Activated naive CD4-positive, alpha-beta T cell treated with anti-CD3 and anti-CD28 coated beads, Interleukin-2, amount 10 ng/mL, durations not matched to agents 7 days and 5 days (primary cell): ENCODE measurements around the gene SETBP1.

Experiments
- CTCF ChIA-PET: fragments of 350-600 bp; sonication (Branson Sonifier 250); formaldehyde crosslinking; loops from one replicate; lab custom pipeline; 2021; ENCODE audit warnings: antibody characterized with exemption; lab: Charles Lee
- DNase-seq: peaks from one replicate; pipeline ENCODE4 v3.0.0-alpha.2; 2020
- H3K27ac Mint-ChIP-seq: one replicate; pipeline ENCODE4 v1.8.0; 2021; ENCODE audit warnings: mild to moderate bottlenecking, moderate library complexity, mixed read lengths
- H3K27me3 Mint-ChIP-seq: one replicate; pipeline ENCODE4 v1.8.0; 2021; ENCODE audit warnings: mild to moderate bottlenecking, mixed read lengths
- H3K36me3 Mint-ChIP-seq: one replicate; pipeline ENCODE4 v1.8.0; 2021; ENCODE audit warnings: mixed read lengths
- H3K4me1 Mint-ChIP-seq: one replicate; pipeline ENCODE4 v1.8.0; 2021; ENCODE audit warnings: mixed read lengths
- H3K4me3 Mint-ChIP-seq: one replicate; pipeline ENCODE4 v1.8.0; 2021; ENCODE audit warnings: mild to moderate bottlenecking, moderate library complexity, mixed read lengths
- H3K9me3 Mint-ChIP-seq: one replicate; pipeline ENCODE4 v1.8.0; 2021; ENCODE audit warnings: mixed read lengths

SETBP1 gene

GRCh38 chr18:44955825-44956224 is 275.1 kb downstream of the SETBP1 start:
- no peak for DNase-seq
- Mint-ChIP-seq H3K27ac (no peak overlapping the region), H3K4me3 (no peak overlapping the region), H3K9me3 (no peaks in the 10 kb centered on the region), H3K4me1 (no peaks in the 10 kb centered on the region), H3K27me3 (no peaks in the 10 kb centered on the region), H3K36me3 (no peaks in the 10 kb centered on the region)
- CTCF ChIA-PET = no interaction called here

- Mint-ChIP-seq H3K27ac (no peak overlapping the region), H3K4me1 (no peaks in the 10 kb centered on the region), H3K36me3 (no peaks in the 10 kb centered on the region), H3K9me3 (no peaks in the 10 kb centered on the region), H3K4me3 (no peak overlapping the region), H3K27me3 (no peaks in the 10 kb centered on the region)
- CTCF ChIA-PET = no interaction called here
- DNase-seq = no peak
Measured at GRCh38 chr18:44957025-44957424, 276.3 kb downstream of the SETBP1 start.

GRCh38 chr18:44957461-44957860 is 276.8 kb downstream of the SETBP1 start:
- H3K36me3 Mint-ChIP-seq = no peaks in the 10 kb centered on the region
- no peaks in the 10 kb centered on the region for H3K4me1 Mint-ChIP-seq
- H3K27me3 Mint-ChIP-seq = no peaks in the 10 kb centered on the region
- H3K27ac Mint-ChIP-seq = no peak overlapping the region
- H3K4me3 Mint-ChIP-seq = no peak overlapping the region
- CTCF ChIA-PET = no interaction called here
- DNase-seq = no peak
- no peaks in the 10 kb centered on the region for H3K9me3 Mint-ChIP-seq

- no peak overlapping the region for H3K4me3 Mint-ChIP-seq
- CTCF ChIA-PET = no interaction called here
- no peaks in the 10 kb centered on the region for H3K27me3 Mint-ChIP-seq
- H3K27ac Mint-ChIP-seq = no peak overlapping the region
- H3K4me1 Mint-ChIP-seq = no peaks in the 10 kb centered on the region
- DNase-seq = no peak
- H3K9me3 Mint-ChIP-seq = no peaks in the 10 kb centered on the region
- no peaks in the 10 kb centered on the region for H3K36me3 Mint-ChIP-seq
Measured at GRCh38 chr18:44958040-44958439, 277.4 kb downstream of the SETBP1 start.

GRCh38 chr18:44958455-44958854 is 277.8 kb downstream of the SETBP1 start:
- Mint-ChIP-seq H3K27ac (no peak overlapping the region), H3K36me3 (no peaks in the 10 kb centered on the region), H3K4me3 (no peak overlapping the region), H3K27me3 (no peaks in the 10 kb centered on the region), H3K9me3 (no peaks in the 10 kb centered on the region), H3K4me1 (no peaks in the 10 kb centered on the region)
- CTCF ChIA-PET = no interaction called here
- DNase-seq = no peak

- H3K4me1 Mint-ChIP-seq = no peaks in the 10 kb centered on the region
- H3K4me3 Mint-ChIP-seq = no peak overlapping the region
- no peaks in the 10 kb centered on the region for H3K27me3 Mint-ChIP-seq
- H3K27ac Mint-ChIP-seq = no peak overlapping the region
- CTCF ChIA-PET = no interaction called here
- H3K9me3 Mint-ChIP-seq = no peaks in the 10 kb centered on the region
- DNase-seq = no peak
- no peaks in the 10 kb centered on the region for H3K36me3 Mint-ChIP-seq
Measured at GRCh38 chr18:44959013-44959412, 278.3 kb downstream of the SETBP1 start.

- H3K27me3 Mint-ChIP-seq = no peaks in the 10 kb centered on the region
Measured at GRCh38 chr18:44960580-44960979, 279.9 kb downstream of the SETBP1 start.

GRCh38 chr18:44961288-44961995 is 280.8 kb downstream of the SETBP1 start:
- Mint-ChIP-seq H3K27ac (no peak overlapping the region), H3K9me3 (no peaks in the 10 kb centered on the region), H3K27me3 (no peaks in the 10 kb centered on the region), H3K4me3 (no peak overlapping the region), H3K4me1 (no peaks in the 10 kb centered on the region), H3K36me3 (no peaks in the 10 kb centered on the region)
- CTCF ChIA-PET = no interaction called here
- DNase-seq = no peak

More at GRCh38 chr18:44960580-44960979, 279.9 kb downstream of the SETBP1 start:
- Mint-ChIP-seq H3K9me3 (no peaks in the 10 kb centered on the region), H3K27ac (no peak overlapping the region), H3K4me1 (no peaks in the 10 kb centered on the region), H3K36me3 (no peaks in the 10 kb centered on the region), H3K4me3 (no peak overlapping the region)
- CTCF ChIA-PET = no interaction called here
- DNase-seq = no peak

- no peak for DNase-seq
- H3K36me3 Mint-ChIP-seq = no peaks in the 10 kb centered on the region
- no peak overlapping the region for H3K4me3 Mint-ChIP-seq
- H3K4me1 Mint-ChIP-seq = no peaks in the 10 kb centered on the region
- CTCF ChIA-PET = no interaction called here
- no peaks in the 10 kb centered on the region for H3K9me3 Mint-ChIP-seq
- no peaks in the 10 kb centered on the region for H3K27me3 Mint-ChIP-seq
- no peak overlapping the region for H3K27ac Mint-ChIP-seq
Measured at GRCh38 chr18:44967599-44967998, 286.9 kb downstream of the SETBP1 start.

- no peak for DNase-seq
- H3K27me3 Mint-ChIP-seq = no peaks in the 10 kb centered on the region
- CTCF ChIA-PET = no interaction called here
- no peaks in the 10 kb centered on the region for H3K36me3 Mint-ChIP-seq
- H3K27ac Mint-ChIP-seq = no peak overlapping the region
- H3K4me1 Mint-ChIP-seq = no peaks in the 10 kb centered on the region
- H3K4me3 Mint-ChIP-seq = no peak overlapping the region
- no peaks in the 10 kb centered on the region for H3K9me3 Mint-ChIP-seq
Measured at GRCh38 chr18:44968336-44968735, 287.6 kb downstream of the SETBP1 start.

- no peaks in the 10 kb centered on the region for H3K4me1 Mint-ChIP-seq
- no peak overlapping the region for H3K4me3 Mint-ChIP-seq
- H3K9me3 Mint-ChIP-seq = no peaks in the 10 kb centered on the region
- H3K36me3 Mint-ChIP-seq = no peaks in the 10 kb centered on the region
- no peak for DNase-seq
- no peaks in the 10 kb centered on the region for H3K27me3 Mint-ChIP-seq
- no peak overlapping the region for H3K27ac Mint-ChIP-seq
- CTCF ChIA-PET = no interaction called here
Measured at GRCh38 chr18:44969214-44969795, 288.6 kb downstream of the SETBP1 start.

- Mint-ChIP-seq H3K4me3 (no peak overlapping the region), H3K9me3 (no peaks in the 10 kb centered on the region), H3K4me1 (no peaks in the 10 kb centered on the region), H3K36me3 (no peaks in the 10 kb centered on the region), H3K27ac (no peak overlapping the region), H3K27me3 (no peaks in the 10 kb centered on the region)
- DNase-seq = peak; percentile 30
- CTCF ChIA-PET = no interaction called here
Measured at GRCh38 chr18:44973282-44973681, 292.6 kb downstream of the SETBP1 start.

GRCh38 chr18:44974174-44974573 is 293.5 kb downstream of the SETBP1 start:
- Mint-ChIP-seq H3K4me1 (no peaks in the 10 kb centered on the region), H3K9me3 (no peaks in the 10 kb centered on the region)
- CTCF ChIA-PET = no interaction called here

GRCh38 chr18:44977856-44978255 is 297.2 kb downstream of the SETBP1 start:
- Mint-ChIP-seq H3K4me3 (no peak overlapping the region), H3K27ac (no peak overlapping the region), H3K36me3 (no peaks in the 10 kb centered on the region), H3K27me3 (no peaks in the 10 kb centered on the region), H3K4me1 (no peaks in the 10 kb centered on the region), H3K9me3 (no peaks in the 10 kb centered on the region)
- CTCF ChIA-PET = no interaction called here
- no peak for DNase-seq

More at GRCh38 chr18:44974174-44974573, 293.5 kb downstream of the SETBP1 start:
- Mint-ChIP-seq H3K36me3 (no peaks in the 10 kb centered on the region), H3K27me3 (no peaks in the 10 kb centered on the region), H3K4me3 (no peak overlapping the region), H3K27ac (no peak overlapping the region)
- DNase-seq = no peak

GRCh38 chr18:44979748-44980147 is 299.1 kb downstream of the SETBP1 start:
- CTCF ChIA-PET = no interaction called here
- DNase-seq = no peak
- H3K4me1 Mint-ChIP-seq = no peaks in the 10 kb centered on the region
- H3K36me3 Mint-ChIP-seq = no peaks in the 10 kb centered on the region
- H3K27ac Mint-ChIP-seq = no peak overlapping the region
- H3K27me3 Mint-ChIP-seq = no peaks in the 10 kb centered on the region
- no peak overlapping the region for H3K4me3 Mint-ChIP-seq
- no peaks in the 10 kb centered on the region for H3K9me3 Mint-ChIP-seq
